ENCODE results near the gene EIF3F.

EIF3F gene

DNA sequence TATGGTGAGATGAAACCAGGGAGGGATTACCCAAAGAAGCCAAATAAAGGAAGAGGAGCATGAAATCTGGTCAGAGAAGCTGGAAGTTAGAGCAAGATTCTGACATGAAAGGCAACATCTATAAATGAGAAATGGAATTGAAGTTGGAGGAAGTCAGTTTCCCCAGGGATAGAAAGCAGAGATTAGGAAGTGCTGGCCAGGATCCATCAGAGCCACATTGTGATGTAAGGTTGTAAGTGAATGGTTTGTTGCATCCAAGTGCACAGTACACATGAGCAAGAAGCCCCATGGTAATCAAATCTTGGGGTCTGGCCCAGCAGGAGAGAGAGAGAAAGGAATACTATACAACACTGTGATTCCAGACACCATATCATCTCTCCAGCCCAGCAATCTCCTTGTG lies 15.3 kb upstream of the EIF3F start:
- FAIRE-seq = no peak
- no peak for TF ChIP-seq CTCF (IDR thresholded peaks at IDR 0.05; ENCODE audit: insufficient read depth, missing control alignments)
- no peak for DNase-seq (ENCODE audit: insufficient read length, low spot score)

- TF ChIP-seq CTCF (IDR thresholded peaks at IDR 0.05; ENCODE audit: insufficient read depth, missing control alignments) = no peak
- no peak for FAIRE-seq
- DNase-seq (ENCODE audit: insufficient read length, low spot score) = no peak
Measured at GRCh38 chr11:7973011-7973410, 14.1 kb upstream of the EIF3F start.

- no peak for TF ChIP-seq CTCF (IDR thresholded peaks at IDR 0.05; ENCODE audit: insufficient read depth, missing control alignments)
- FAIRE-seq = no peak
- no peak for DNase-seq (ENCODE audit: insufficient read length, low spot score)
Measured at GRCh38 chr11:7974668-7975067, 12.5 kb upstream of the EIF3F start.

- FAIRE-seq (no peak), DNase-seq (ENCODE audit: insufficient read length, low spot score) (no peak)
- TF ChIP-seq CTCF (IDR thresholded peaks at IDR 0.05; ENCODE audit: insufficient read depth, missing control alignments) = no peak
Measured at GRCh38 chr11:7977232-7977917, 9.8 kb upstream of the EIF3F start.

DNA sequence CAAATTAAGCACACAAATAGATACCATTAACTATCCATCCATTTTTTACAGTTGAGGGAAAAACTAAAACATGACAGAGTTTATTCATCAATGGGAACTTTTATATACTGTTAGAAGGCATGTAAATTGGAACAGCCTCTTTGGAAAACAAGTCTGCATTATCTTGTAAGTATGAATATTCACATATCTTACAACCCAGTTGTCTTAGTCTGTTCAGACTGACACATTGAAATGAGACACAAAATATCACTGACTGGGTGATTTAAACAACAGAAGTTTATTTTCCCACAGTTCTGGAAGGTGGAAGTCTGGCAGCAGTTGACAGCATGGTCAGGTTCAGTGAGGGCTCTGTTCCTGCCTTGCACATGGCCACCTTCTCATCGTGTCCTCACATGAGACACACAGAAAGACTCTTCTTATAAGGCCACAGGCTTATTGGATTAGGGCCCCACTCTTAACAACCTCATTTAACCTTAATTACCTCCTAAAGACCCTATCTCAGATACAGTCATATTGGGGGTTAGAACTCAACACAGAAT lies 5.4 kb upstream of the EIF3F start:
- no peak for FAIRE-seq
- TF ChIP-seq CTCF (IDR thresholded peaks at IDR 0.05; ENCODE audit: insufficient read depth, missing control alignments) = no peak
- no peak for DNase-seq (ENCODE audit: insufficient read length, low spot score)

DNA sequence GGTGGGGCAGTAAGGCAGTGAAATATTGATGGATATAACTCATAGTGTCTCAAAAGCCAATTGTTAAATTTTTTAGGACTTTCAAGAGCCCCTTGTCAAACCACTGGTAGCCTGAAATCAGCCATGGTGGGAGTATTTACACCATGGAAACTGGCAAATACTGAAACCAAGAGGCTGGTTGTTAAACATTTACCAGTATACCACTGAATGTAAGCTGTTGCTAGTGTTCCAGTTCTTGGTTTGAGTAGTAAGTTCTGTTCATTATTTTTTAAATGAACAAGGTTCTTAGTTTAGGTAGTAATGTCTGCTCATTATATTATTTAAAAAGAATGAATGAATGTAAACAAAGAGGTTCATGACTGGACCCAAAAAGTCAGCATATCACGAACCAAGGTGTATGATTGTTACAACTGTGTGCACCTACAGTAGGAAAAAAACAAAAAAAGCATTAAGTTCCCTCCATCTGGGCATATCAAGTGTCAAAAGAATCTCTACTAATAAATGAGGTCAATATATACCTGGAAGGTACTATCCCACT lies 4.5 kb upstream of the EIF3F start:
- no peak for DNase-seq (ENCODE audit: insufficient read length, low spot score)
- no peak for TF ChIP-seq CTCF (IDR thresholded peaks at IDR 0.05; ENCODE audit: insufficient read depth, missing control alignments)
- FAIRE-seq = no peak

All from D721Med (cell line).